BJ (cell line): ENCODE results near the gene DMAC2L. TPM values are rescaled to one million over a fixed set of nuclear protein-coding genes. Genes with fewer than 3 reads are reported as not detected.

Experiments
- CTCF ChIA-PET: fragments of 350-600 bp; formaldehyde crosslinking; extraction: SDS; loops from one replicate; lab custom pipeline; 2021; ENCODE audit warnings: antibody characterized with exemption, inconsistent platforms; lab: Yijun Ruan, JAX
- POLR2A ChIA-PET: fragments of 300-600 bp; sonication (Branson Sonifier 250); formaldehyde crosslinking; extraction: SDS; loops from one replicate; lab custom pipeline; 2021; ENCODE audit warnings: antibody characterized with exemption; lab: Charles Lee
- DNase-seq: peaks from one replicate; pipeline ENCODE4 v3.0.0-alpha.2; 2011; ENCODE audit warnings: low read depth
- H3K27me3 ChIP-seq: 2 replicates; pipeline ENCODE4 v1.6.0; 2011; ENCODE audit warnings: low read length; ENCODE audit not compliant: control insufficient read depth, insufficient read depth
- H3K36me3 ChIP-seq: 2 replicates; pipeline ENCODE4 v1.5.1; 2011; ENCODE audit warnings: low read length; ENCODE audit not compliant: control insufficient read depth, insufficient read depth
- H3K4me3 ChIP-seq: 2 replicates; pipeline ENCODE4 v1.5.1; 2011; ENCODE audit warnings: low read depth, mild to moderate bottlenecking, control low read depth, low read length
- polyA plus RNA-seq: library from polyadenylated mRNA; depleted of rRNA; stranded (reverse); fragments of >200 nt; gene quantifications from 2 replicates; pipeline ENCODE4 v1.2.3, GENCODE V29; 2011; rRNA removed
- small RNA-seq: library from RNA; depleted of rRNA; stranded (forward); fragments of <200 nt; gene quantifications from one replicate; pipeline ENCODE3, GENCODE V24; 2012; ENCODE audit warnings: low replicate concordance, low read depth; ENCODE audit not compliant: insufficient read length
- TF ChIP-seq, protein P1 (sequence below): IDR thresholded peaks from 2 replicates; pipeline ENCODE4 v1.5.1; 2011; ENCODE audit warnings: low read depth, mild to moderate bottlenecking, control low read depth, inconsistent platforms, low read length, moderate library complexity; ENCODE audit not compliant: insufficient read depth

The DMAC2L gene
- polyA plus RNA-seq, 1 experiment = 6.8 TPM

DNA sequence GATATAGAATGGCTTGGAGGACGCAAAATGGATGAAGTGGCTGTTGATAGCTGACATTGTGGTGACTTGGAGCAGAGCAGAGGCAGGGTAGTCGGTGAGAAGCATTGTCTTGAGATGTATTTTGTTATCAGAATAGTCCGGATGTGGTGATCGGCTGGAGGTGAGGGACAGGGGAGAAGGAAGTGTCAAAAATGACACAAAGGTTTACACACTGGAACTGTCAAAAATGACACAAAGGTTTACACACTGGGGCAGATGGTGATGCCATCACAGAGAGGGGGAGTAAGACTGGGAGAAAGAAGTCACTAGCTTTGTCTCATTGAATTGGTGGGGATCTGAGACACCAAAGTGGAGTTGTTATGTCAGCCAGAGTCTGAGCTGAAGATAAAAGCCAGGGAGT, 54.5 kb downstream of the DMAC2L start:
- CTCF ChIA-PET = interaction anchor here (2.5 kb wide), 1 partner anchor 19 kb away, joined by 5 read pairs; no protein-coding TSS in a partner anchor
- DNase-seq = no peak
- TF ChIP-seq, protein P1, sequence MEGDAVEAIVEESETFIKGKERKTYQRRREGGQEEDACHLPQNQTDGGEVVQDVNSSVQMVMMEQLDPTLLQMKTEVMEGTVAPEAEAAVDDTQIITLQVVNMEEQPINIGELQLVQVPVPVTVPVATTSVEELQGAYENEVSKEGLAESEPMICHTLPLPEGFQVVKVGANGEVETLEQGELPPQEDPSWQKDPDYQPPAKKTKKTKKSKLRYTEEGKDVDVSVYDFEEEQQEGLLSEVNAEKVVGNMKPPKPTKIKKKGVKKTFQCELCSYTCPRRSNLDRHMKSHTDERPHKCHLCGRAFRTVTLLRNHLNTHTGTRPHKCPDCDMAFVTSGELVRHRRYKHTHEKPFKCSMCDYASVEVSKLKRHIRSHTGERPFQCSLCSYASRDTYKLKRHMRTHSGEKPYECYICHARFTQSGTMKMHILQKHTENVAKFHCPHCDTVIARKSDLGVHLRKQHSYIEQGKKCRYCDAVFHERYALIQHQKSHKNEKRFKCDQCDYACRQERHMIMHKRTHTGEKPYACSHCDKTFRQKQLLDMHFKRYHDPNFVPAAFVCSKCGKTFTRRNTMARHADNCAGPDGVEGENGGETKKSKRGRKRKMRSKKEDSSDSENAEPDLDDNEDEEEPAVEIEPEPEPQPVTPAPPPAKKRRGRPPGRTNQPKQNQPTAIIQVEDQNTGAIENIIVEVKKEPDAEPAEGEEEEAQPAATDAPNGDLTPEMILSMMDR = no peak
- Histone ChIP-seq H3K36me3 (no peaks in the 10 kb centered on the region), H3K4me3 (no peak overlapping the region), H3K27me3 (no peaks in the 10 kb centered on the region)
- POLR2A ChIA-PET = no interaction called here

GRCh38 chr14:50371546-50371945, 59.4 kb downstream of the DMAC2L start:
- DNase-seq = no peak
- TF ChIP-seq, protein P1 = no peak
- POLR2A ChIA-PET = no interaction called here
- CTCF ChIA-PET = no interaction called here
- no peak overlapping the region for H3K4me3 ChIP-seq
- H3K36me3 ChIP-seq = no peaks in the 10 kb centered on the region
- no peaks in the 10 kb centered on the region for H3K27me3 ChIP-seq

- no peak for DNase-seq
- no peaks in the 10 kb centered on the region for H3K27me3 ChIP-seq
- no peak overlapping the region for H3K4me3 ChIP-seq
- TF ChIP-seq, protein P1 = no peak
- H3K36me3 ChIP-seq = no peaks in the 10 kb centered on the region
- CTCF ChIA-PET = no interaction called here
- POLR2A ChIA-PET = no interaction called here
Measured at GRCh38 chr14:50373959-50374358, 61.8 kb downstream of the DMAC2L start.

GRCh38 chr14:50375760-50376159, 63.6 kb downstream of the DMAC2L start:
- H3K4me3 ChIP-seq = no peak overlapping the region
- TF ChIP-seq, protein P1 = no peak
- ChIA-PET POLR2A (no interaction called here), CTCF (no interaction called here)
- H3K36me3 ChIP-seq = no peaks in the 10 kb centered on the region
- H3K27me3 ChIP-seq = no peaks in the 10 kb centered on the region
- DNase-seq = no peak

Small RNAs within 50 kb of the gene (small RNA-seq; reads per million reads assigned to genes)
- gene MIR4504 = 0.84 reads per million

Other genes starting within 250 kb of the DMAC2L start
- gene VCPKMT, start 195.8 kb upstream of the DMAC2L start, polyA plus RNA-seq = 3.8 and 5.3 TPM in 2 replicates
- 6.4 and 10.0 TPM in 2 replicates for gene SOS2, start 80.7 kb upstream of the DMAC2L start, polyA plus RNA-seq
- gene L2HGDH, start 95 bp upstream of the DMAC2L start, polyA plus RNA-seq = 2.3 and 2.9 TPM in 2 replicates
- gene CDKL1, start 84.6 kb downstream of the DMAC2L start, polyA plus RNA-seq = 2.5 and 7.3 TPM in 2 replicates
- 8.8 and 15.7 TPM in 2 replicates for gene MAP4K5, start 220.2 kb downstream of the DMAC2L start, polyA plus RNA-seq
- 4.5 and 5.5 TPM in 2 replicates for gene ATL1, start 247.8 kb downstream of the DMAC2L start, polyA plus RNA-seq